GM13977 (cell line): ENCODE results near the gene IAH1.

Source experiments
- DNase-seq: peaks from one replicate; pipeline ENCODE4 v3.0.0; 2012; ENCODE audit warnings: low spot score
- in situ Hi-C: fragments of 300-500 bp; cut with MboI; formaldehyde crosslinking; loops from one replicate; pipeline ENCODE4 v1.12.0; 2022; ENCODE audit warnings: low sequenced_read_pairs, low pct_unique_long_range_greater_than_20kb, mixed read lengths, inconsistent platforms; ENCODE audit not compliant: unreplicated experiment
- TF ChIP-seq, protein P1 (sequence below): IDR thresholded peaks from 2 replicates; pipeline ENCODE4 v1.5.1; 2012; ENCODE audit warnings: mild to moderate bottlenecking, control low read depth; ENCODE audit not compliant: insufficient read depth; ENCODE audit errors: extremely low read depth, missing control alignments

IAH1 gene

DNA sequence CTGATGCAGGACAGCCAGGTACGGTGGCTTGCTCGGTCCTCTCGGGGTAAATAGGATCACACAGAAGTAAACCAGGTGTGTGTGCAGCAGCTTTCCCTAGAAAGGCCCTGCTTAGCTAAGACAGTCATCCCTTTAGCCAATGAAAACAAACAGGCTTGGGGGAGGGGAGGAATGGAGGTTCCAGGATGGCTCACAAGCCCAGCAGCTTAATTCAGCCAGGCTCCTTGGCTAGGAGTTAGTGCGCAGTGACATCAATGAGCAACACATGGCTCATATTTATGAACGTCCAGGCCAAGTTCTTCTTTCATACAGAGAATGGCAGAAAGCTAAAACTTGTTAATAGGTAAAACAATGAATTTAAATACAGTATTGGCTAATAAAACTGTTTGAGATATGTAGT is 10.2 kb downstream of the IAH1 start:
- in situ Hi-C loops = no loop called here
- TF ChIP-seq, protein P1, sequence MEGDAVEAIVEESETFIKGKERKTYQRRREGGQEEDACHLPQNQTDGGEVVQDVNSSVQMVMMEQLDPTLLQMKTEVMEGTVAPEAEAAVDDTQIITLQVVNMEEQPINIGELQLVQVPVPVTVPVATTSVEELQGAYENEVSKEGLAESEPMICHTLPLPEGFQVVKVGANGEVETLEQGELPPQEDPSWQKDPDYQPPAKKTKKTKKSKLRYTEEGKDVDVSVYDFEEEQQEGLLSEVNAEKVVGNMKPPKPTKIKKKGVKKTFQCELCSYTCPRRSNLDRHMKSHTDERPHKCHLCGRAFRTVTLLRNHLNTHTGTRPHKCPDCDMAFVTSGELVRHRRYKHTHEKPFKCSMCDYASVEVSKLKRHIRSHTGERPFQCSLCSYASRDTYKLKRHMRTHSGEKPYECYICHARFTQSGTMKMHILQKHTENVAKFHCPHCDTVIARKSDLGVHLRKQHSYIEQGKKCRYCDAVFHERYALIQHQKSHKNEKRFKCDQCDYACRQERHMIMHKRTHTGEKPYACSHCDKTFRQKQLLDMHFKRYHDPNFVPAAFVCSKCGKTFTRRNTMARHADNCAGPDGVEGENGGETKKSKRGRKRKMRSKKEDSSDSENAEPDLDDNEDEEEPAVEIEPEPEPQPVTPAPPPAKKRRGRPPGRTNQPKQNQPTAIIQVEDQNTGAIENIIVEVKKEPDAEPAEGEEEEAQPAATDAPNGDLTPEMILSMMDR = no peak
- no peak for DNase-seq

DNA sequence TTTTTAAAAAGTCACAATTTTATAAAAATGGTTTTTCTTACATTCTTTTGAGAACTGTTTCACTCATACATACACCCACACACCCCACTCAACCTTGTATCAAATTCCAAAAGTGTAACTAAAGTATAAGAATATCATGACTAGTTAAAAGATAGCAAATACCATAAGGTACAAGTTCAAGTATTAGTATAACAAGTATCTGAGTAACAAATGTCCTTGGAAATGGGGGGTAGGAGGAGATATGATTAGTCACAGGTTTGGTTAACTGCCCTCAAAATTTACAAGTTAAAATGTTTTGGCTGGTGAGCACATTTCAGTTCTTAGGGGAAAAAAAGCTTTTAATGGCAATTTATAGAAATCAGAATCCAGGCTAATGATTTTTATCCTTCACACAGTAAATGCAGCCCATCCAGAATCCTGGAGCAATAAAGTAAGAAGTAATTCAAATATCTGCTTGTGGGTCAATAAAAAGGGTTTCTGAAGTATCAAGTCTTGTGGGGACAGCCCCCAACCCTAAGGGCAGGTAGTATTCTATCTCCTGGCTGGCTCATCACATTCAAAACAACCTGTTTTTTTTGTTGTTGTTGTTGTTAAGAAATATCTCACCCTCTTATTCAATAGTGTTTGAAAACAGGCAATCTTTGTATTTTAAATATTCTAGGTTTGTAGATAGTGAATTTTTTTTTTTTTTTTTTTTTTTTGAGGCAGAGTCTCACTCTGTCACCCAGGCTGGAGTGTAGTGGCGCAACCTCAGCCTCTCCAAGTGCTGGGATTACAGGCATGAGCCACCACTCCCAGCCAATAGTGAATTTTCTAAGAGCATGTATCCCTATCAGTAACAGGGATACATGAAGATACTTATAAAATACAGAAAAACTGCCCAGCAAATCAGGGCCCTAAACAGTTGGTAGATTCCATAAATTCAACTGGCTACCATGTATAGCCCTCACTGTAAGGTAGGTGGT is 14.5 kb downstream of the IAH1 start:
- TF ChIP-seq, protein P1 = no peak
- in situ Hi-C loops = no loop called here
- DNase-seq = no peak

DNA sequence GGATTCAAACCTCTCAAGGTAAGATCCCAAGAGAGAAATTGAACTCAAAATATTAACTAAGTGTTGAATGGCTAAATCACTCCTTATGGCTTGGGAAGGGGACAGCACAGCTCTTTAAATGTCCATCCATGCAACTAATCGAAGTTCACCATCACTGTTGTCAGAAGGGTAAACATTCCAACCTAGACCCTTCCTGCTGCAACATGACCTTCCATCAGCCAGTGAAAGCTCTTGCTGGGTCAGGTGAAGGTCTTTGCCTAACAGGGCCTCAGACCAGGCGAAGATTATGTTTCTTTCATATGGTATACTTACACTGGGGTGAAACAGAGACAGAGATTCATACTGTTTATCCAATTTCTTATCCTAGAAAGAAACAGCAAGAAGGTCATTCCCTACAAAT is 16.4 kb downstream of the IAH1 start:
- TF ChIP-seq, protein P1 = no peak
- in situ Hi-C loops = no loop called here
- DNase-seq = no peak

DNA sequence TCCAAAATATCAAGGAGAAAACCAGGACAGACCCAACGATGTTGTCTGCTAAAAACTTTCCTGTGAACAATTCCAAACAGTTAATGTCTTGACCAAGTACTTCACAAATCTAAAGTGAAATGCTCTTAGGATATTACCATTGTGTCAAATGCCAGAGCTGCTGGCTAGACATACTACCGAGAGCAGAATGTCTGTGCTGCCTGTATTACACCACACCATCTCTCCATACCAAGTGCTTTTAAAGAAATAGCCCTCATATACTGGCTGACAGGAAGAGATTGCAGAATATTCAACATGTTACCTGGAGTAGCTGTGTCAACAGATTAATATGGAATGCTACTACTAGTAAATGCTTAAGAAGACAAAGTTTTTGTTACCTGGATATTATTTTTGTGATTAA is 18.6 kb downstream of the IAH1 start:
- TF ChIP-seq, protein P1 = no peak
- in situ Hi-C loops = no loop called here
- DNase-seq = no peak

DNA sequence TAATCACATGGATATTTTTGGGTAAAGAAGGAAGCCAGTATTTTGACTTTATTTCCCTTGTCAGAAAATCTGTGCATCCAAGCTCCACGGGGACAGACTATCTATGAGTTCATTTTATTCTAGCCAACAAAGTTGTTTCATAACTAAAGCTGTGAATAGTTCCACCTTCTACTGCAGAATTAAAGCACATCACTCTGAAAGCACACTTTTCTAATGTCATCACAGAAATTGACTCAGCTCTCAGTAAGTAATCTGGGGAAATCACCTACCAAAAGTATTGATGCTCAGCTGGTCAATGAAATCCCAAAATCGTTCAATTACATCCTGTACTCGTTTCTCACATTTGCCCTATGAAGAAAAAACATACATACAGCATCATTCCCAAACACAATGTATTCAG is 19.1 kb downstream of the IAH1 start:
- DNase-seq = no peak
- TF ChIP-seq, protein P1 = no peak
- in situ Hi-C loops = no loop called here

DNA sequence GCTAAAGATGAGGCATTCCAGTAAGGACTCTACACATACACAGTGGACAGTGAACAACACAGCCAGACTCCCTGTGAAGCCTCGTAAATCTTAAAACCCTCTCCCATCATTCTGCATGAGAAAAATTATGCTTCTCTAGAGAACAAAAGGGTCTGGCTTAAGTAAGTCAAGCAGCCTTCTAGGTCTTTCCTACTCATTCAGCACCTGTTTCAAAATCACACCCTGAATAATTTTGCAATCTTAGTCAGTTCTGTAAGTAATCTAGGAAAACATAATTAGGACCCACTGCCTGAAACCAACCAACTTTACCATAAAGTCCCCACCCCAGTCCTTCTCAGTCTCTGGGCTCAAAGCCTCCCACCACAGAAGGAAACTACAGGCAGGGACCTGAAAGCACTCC is 19.7 kb downstream of the IAH1 start:
- in situ Hi-C loops = no loop called here
- TF ChIP-seq, protein P1 = no peak
- peak; percentile 2 for DNase-seq
